NCI-H345 (cell line): ENCODE results near the gene CEP85L.

Experiments
- DNase-seq: peaks from one replicate; lab custom pipeline; 2025; lab: John Stamatoyannopoulos, UW

Gene CEP85L

GRCh38 chr6:118542184-118542952 is 109.0 kb downstream of the CEP85L start:
- no peak for DNase-seq

GRCh38 chr6:118537574-118537973 is 113.8 kb downstream of the CEP85L start:
- no peak for DNase-seq

GRCh38 chr6:118536478-118536877 is 114.9 kb downstream of the CEP85L start:
- no peak for DNase-seq

- DNase-seq, result no peak
Measured at GRCh38 chr6:118535176-118535844, 116.1 kb downstream of the CEP85L start.

GRCh38 chr6:118530942-118531341 is 120.4 kb downstream of the CEP85L start:
- no peak for DNase-seq

- DNase-seq, result no peak
Measured at GRCh38 chr6:118529756-118530155, 121.6 kb downstream of the CEP85L start.

GRCh38 chr6:118528129-118528528 is 123.3 kb downstream of the CEP85L start:
- DNase-seq, result no peak

GRCh38 chr6:118525913-118526780 is 125.2 kb downstream of the CEP85L start:
- DNase-seq, result no peak

- no peak for DNase-seq
Measured at GRCh38 chr6:118524686-118525085, 126.7 kb downstream of the CEP85L start.

GRCh38 chr6:118523216-118523615 is 128.2 kb downstream of the CEP85L start:
- no peak for DNase-seq

- DNase-seq, result no peak
Measured at GRCh38 chr6:118522422-118522821, 129.0 kb downstream of the CEP85L start.

- no peak for DNase-seq
Measured at GRCh38 chr6:118514689-118515088, 136.7 kb downstream of the CEP85L start.

- DNase-seq, result no peak
Measured at GRCh38 chr6:118511930-118512715, 139.3 kb downstream of the CEP85L start.

GRCh38 chr6:118509009-118509617 is 142.3 kb downstream of the CEP85L start:
- DNase-seq, result peak; percentile 15

- DNase-seq, result no peak
Measured at GRCh38 chr6:118507636-118508035, 143.8 kb downstream of the CEP85L start.

- no peak for DNase-seq
Measured at GRCh38 chr6:118506071-118506638, 145.2 kb downstream of the CEP85L start.

GRCh38 chr6:118505656-118506055 is 145.7 kb downstream of the CEP85L start:
- DNase-seq, result no peak

- no peak for DNase-seq
Measured at GRCh38 chr6:118504611-118505010, 146.8 kb downstream of the CEP85L start.

- DNase-seq, result no peak
Measured at GRCh38 chr6:118502169-118502568, 149.2 kb downstream of the CEP85L start.

GRCh38 chr6:118501765-118502164 is 149.6 kb downstream of the CEP85L start:
- no peak for DNase-seq

- no peak for DNase-seq
Measured at GRCh38 chr6:118501099-118501498, 150.3 kb downstream of the CEP85L start.
